SK-N-SH (cell line): ENCODE results near the gene ZDHHC11B. TPM values are rescaled to one million over a fixed set of nuclear protein-coding genes. Genes with fewer than 3 reads are reported as not detected.

Experiments
- CTCF ChIA-PET: fragments of 300-600, 350-600 bp; formaldehyde crosslinking; extraction: SDS; loops from one replicate; lab custom pipeline; 2021; lab: Yijun Ruan, JAX
- POLR2A ChIA-PET: fragments of 350-600 bp; sonication (Branson Sonifier 250); formaldehyde crosslinking; extraction: SDS; loops from one replicate; lab custom pipeline; 2020; ENCODE audit warnings: antibody characterized with exemption, inconsistent platforms; lab: Yijun Ruan, JAX
- DNase-seq: peaks from one replicate; pipeline ENCODE4 v3.0.0; 2012
- H2AFZ ChIP-seq: fragments of 200-600 bp; sonication (generic); 2 replicates; pipeline ENCODE4 v1.8.1; 2016; ENCODE audit warnings: antibody characterized with exemption, mild to moderate bottlenecking, low read depth
- H3F3A ChIP-seq: fragments of 200-600 bp; sonication (generic); replicated peaks from 2 replicates; pipeline ENCODE3; 2016; ENCODE audit warnings: antibody characterized with exemption, mild to moderate bottlenecking; ENCODE audit not compliant: insufficient read depth
- H3K27ac ChIP-seq, 2 experiments: fragments of 200-500 bp in 1 of 2; fragments of 200-600 bp in 1 of 2; sonication (Bioruptor generic) in 1 of 2; sonication (generic), shearing (Covaris generic) in 1 of 2; 2 replicates each; pipeline versions ENCODE4 v1.5.1 to v1.6.1; 2014 to 2016; ENCODE audit warnings: low read depth in 2 of 2, inconsistent platforms in 1 of 2, low read length in 1 of 2, mild to moderate bottlenecking in 1 of 2, mixed read lengths in 1 of 2
- H3K27me3 ChIP-seq: fragments of 200-600 bp; sonication (generic), shearing (Covaris generic); 2 replicates; pipeline ENCODE4 v1.6.1; 2016; ENCODE audit warnings: mixed run types; ENCODE audit not compliant: insufficient read depth
- H3K36me3 ChIP-seq, 2 experiments: fragments of 200-500 bp in 1 of 2; fragments of 200-600 bp in 1 of 2; sonication (Bioruptor generic) in 1 of 2; sonication (generic) in 1 of 2; replicated peaks in 1 of 2; 2 replicates each; pipeline versions ENCODE3 to v1.5.1; 2014 to 2016; ENCODE audit warnings: low read length in 1 of 2, mild to moderate bottlenecking in 1 of 2; ENCODE audit not compliant: insufficient read depth in 2 of 2, control insufficient read depth in 1 of 2
- H3K4me1 ChIP-seq, 2 experiments: fragments of 200-500 bp in 1 of 2; fragments of 200-600 bp in 1 of 2; sonication (Bioruptor generic) in 1 of 2; sonication (generic), shearing (Covaris generic) in 1 of 2; 2 replicates each; pipeline versions ENCODE4 v1.5.1 to v1.6.1; 2014 to 2016; ENCODE audit warnings: low read depth in 1 of 2, low read length in 1 of 2, mixed run types in 1 of 2; ENCODE audit not compliant: insufficient read depth in 2 of 2, control insufficient read depth in 1 of 2
- H3K4me2 ChIP-seq: fragments of 200-600 bp; sonication (generic), shearing (Covaris generic); 2 replicates; pipeline ENCODE4 v1.6.1; 2017; ENCODE audit warnings: mixed run types
- H3K4me3 ChIP-seq, 2 experiments: fragments of 200-500 bp in 1 of 2; fragments of 200-600 bp in 1 of 2; sonication (Bioruptor generic) in 1 of 2; sonication (generic), shearing (Covaris generic) in 1 of 2; 2 replicates each; pipeline versions ENCODE4 v1.5.1 to v1.8.1; 2014 to 2016; ENCODE audit warnings: low read depth in 2 of 2, inconsistent platforms in 1 of 2, low read length in 1 of 2, mild to moderate bottlenecking in 1 of 2, mixed read lengths in 1 of 2, moderate library complexity in 1 of 2
- H3K79me2 ChIP-seq: fragments of 200-600 bp; sonication (generic); 2 replicates; pipeline ENCODE4 v1.8.1; 2017; ENCODE audit warnings: mild to moderate bottlenecking; ENCODE audit not compliant: insufficient read depth
- H3K9ac ChIP-seq: fragments of 200-600 bp; sonication (generic); 2 replicates; pipeline ENCODE4 v1.6.1; 2017; ENCODE audit warnings: mixed run types
- H3K9me2 ChIP-seq: fragments of 200-600 bp; sonication (generic); 2 replicates; pipeline ENCODE4 v1.6.1; 2017; ENCODE audit warnings: mixed run types
- H3K9me3 ChIP-seq: fragments of 200-600 bp; sonication (generic); 2 replicates; pipeline ENCODE4 v1.6.1; 2017; ENCODE audit warnings: mixed run types, mild to moderate bottlenecking, moderate library complexity
- H4K20me1 ChIP-seq: fragments of 200-600 bp; sonication (generic); 2 replicates; pipeline ENCODE4 v1.6.1; 2017; ENCODE audit warnings: mild to moderate bottlenecking, mixed run types; ENCODE audit not compliant: insufficient read depth
- ELF1 ChIP-seq: IDR thresholded peaks from 2 replicates; pipeline ENCODE4 v1.4.0; 2012
- EZH2phosphoT487 ChIP-seq: fragments of 200-600 bp; sonication (generic); IDR thresholded peaks from 2 replicates; pipeline ENCODE4 v1.6.1; 2017; ENCODE audit warnings: low read depth, mixed run types, mild to moderate bottlenecking, antibody characterized with exemption, moderate library complexity, borderline replicate concordance
- FOSL2 ChIP-seq: IDR thresholded peaks from 2 replicates; pipeline ENCODE4 v1.4.0; 2012; ENCODE audit warnings: low read depth, mild to moderate bottlenecking, moderate library complexity, borderline replicate concordance
- FOXM1 ChIP-seq: IDR thresholded peaks from 2 replicates; pipeline ENCODE4 v1.4.0; 2012; ENCODE audit warnings: low read depth, mild to moderate bottlenecking
- JUND ChIP-seq: IDR thresholded peaks from 2 replicates; pipeline ENCODE4 v1.4.0; 2012
- MXI1 ChIP-seq: IDR thresholded peaks from 2 replicates; pipeline ENCODE4 v1.6.1; 2012; ENCODE audit warnings: mild to moderate bottlenecking, low read depth, low read length, improper control_type of control experiment
- POLR2AphosphoS5 ChIP-seq: IDR thresholded peaks from 2 replicates; pipeline ENCODE4 v1.6.1; 2012; ENCODE audit warnings: low read depth, low read length
- RXRA ChIP-seq: IDR thresholded peaks from 2 replicates; pipeline ENCODE4 v1.4.0; 2012; ENCODE audit warnings: low read depth, mild to moderate bottlenecking, borderline replicate concordance
- TAF1 ChIP-seq: IDR thresholded peaks from 2 replicates; pipeline ENCODE4 v1.6.1; 2012; ENCODE audit warnings: low read depth, mild to moderate bottlenecking, low read length, moderate library complexity, borderline replicate concordance
- WGBS: methylation state at CpG from one replicate; pipeline ENCODE4 v1.1.6; 2017; ENCODE audit warnings: low lambda C conversion rate; 5-methylcytosine and 5-hydroxymethylcytosine counted together
- polyA plus RNA-seq, 3 experiments: library from polyadenylated mRNA; depleted of rRNA; stranded (reverse); fragments of >200 nt; gene quantifications; 2 replicates each; pipeline ENCODE4 v1.2.3, GENCODE V29; 2012
- TF ChIP-seq, protein P1 (sequence below): IDR thresholded peaks from 2 replicates; pipeline ENCODE4 v1.4.0; 2012; ENCODE audit warnings: low read depth, borderline replicate concordance
- TF ChIP-seq, protein P2 (sequence below): fragments of 200-600 bp; sonication (generic); IDR thresholded peaks from 2 replicates; pipeline ENCODE4 v1.6.1; 2017; ENCODE audit warnings: antibody characterized with exemption, mild to moderate bottlenecking, moderate library complexity

ZDHHC11B gene
- polyA plus RNA-seq, 1 of the 3 experiments (the other 2 are of a cell fraction): not detected

DNA sequence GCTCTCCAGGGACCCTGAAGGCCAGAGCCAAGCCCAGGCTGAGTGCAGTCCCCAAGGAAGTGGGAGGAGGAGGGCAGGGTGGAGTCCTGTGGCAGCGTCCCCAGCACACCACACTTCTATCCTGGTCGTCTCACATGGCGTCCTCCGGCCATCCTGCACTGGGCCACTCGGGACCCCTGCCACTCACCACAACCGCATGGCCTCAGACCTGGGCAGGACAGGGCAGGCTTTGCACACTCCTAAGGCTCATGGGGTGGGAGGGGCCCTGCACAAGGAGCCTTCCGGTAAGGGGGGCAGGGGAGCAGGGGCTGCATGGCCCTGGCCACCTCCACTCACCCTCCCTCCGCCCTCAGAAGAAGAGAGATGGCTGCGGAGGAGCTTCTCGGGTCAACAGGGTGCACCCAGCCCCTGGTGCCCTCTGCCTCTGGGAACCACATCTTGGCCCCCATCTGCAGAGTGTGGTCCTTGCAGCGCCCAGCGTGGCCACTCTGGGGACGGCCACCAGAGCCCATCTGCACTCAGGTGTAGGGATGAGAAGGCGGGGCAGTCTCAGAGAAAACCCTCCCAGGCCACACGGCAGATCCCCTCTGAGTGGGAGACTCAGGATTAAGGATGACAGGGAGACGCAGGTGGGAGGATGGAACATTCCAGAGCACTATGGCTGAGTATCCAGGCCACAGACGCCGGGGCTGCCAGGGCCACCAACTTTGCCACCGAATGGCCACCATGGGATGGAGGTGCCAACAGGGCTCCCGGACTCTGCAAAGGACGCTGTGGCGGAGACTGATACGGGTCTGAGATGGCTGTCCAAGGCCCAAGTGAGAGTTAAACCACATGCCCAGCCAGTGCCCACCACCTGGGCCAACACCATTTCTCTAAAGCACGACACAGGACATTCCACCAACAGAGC lies 99.0 kb downstream of the ZDHHC11B start:
- CTCF ChIA-PET: no interaction called here
- H3F3A ChIP-seq: no peaks in the 10 kb centered on the region
- TF ChIP-seq, protein P1, sequence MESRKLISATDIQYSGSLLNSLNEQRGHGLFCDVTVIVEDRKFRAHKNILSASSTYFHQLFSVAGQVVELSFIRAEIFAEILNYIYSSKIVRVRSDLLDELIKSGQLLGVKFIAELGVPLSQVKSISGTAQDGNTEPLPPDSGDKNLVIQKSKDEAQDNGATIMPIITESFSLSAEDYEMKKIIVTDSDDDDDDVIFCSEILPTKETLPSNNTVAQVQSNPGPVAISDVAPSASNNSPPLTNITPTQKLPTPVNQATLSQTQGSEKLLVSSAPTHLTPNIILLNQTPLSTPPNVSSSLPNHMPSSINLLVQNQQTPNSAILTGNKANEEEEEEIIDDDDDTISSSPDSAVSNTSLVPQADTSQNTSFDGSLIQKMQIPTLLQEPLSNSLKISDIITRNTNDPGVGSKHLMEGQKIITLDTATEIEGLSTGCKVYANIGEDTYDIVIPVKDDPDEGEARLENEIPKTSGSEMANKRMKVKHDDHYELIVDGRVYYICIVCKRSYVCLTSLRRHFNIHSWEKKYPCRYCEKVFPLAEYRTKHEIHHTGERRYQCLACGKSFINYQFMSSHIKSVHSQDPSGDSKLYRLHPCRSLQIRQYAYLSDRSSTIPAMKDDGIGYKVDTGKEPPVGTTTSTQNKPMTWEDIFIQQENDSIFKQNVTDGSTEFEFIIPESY: no peak
- TF ChIP-seq RXRA (no peak), EZH2phosphoT487 (no peak), FOXM1 (no peak), TAF1 (no peak), JUND (no peak), MXI1 (no peak), ELF1 (no peak)
- TF ChIP-seq, protein P2, sequence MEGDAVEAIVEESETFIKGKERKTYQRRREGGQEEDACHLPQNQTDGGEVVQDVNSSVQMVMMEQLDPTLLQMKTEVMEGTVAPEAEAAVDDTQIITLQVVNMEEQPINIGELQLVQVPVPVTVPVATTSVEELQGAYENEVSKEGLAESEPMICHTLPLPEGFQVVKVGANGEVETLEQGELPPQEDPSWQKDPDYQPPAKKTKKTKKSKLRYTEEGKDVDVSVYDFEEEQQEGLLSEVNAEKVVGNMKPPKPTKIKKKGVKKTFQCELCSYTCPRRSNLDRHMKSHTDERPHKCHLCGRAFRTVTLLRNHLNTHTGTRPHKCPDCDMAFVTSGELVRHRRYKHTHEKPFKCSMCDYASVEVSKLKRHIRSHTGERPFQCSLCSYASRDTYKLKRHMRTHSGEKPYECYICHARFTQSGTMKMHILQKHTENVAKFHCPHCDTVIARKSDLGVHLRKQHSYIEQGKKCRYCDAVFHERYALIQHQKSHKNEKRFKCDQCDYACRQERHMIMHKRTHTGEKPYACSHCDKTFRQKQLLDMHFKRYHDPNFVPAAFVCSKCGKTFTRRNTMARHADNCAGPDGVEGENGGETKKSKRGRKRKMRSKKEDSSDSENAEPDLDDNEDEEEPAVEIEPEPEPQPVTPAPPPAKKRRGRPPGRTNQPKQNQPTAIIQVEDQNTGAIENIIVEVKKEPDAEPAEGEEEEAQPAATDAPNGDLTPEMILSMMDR: no peak
- TF ChIP-seq, all 33 proteins: peak for 0
- no peak overlapping the region for H3K27ac ChIP-seq
- H3K9ac ChIP-seq: no peak overlapping the region
- POLR2A ChIA-PET: no interaction called here
- no peaks in the 10 kb centered on the region for H3K27me3 ChIP-seq
- no peak overlapping the region for H2AFZ ChIP-seq
- no peak overlapping the region for H3K4me3 ChIP-seq
- no peaks in the 10 kb centered on the region for H4K20me1 ChIP-seq
- no peaks in the 10 kb centered on the region for H3K79me2 ChIP-seq
- H3K9me3 ChIP-seq: no peaks in the 10 kb centered on the region
- DNase-seq: peak; percentile 21
- no peaks in the 10 kb centered on the region for H3K4me1 ChIP-seq
- H3K36me3 ChIP-seq: no peaks in the 10 kb centered on the region
- no peaks in the 10 kb centered on the region for H3K9me2 ChIP-seq
- H3K4me2 ChIP-seq: no peak overlapping the region
- 61% methylated on average over 8 of the region's 24 CpGs for WGBS

DNA sequence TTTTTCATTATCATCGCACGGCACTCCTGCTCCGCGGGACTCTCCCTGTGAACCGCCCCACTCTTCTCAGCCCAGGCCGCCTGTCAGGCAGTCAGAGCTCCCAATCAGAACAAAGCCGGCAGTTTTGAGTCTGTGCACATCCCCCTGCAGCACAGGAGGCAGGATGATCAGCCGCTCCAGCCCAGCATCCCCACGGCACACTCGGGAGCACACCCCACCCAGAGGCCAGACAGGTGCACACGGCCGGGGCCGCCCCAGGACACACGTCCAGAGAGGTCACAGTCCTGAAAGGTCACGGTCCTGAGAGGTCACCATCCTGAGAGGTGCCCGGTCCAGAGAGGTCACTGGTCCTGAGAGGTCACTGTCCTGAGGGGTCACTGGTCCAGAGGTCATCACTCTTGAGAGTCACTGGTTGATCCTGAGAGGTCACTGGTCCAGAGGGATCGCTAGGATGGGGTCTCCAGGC lies 99.7 kb downstream of the ZDHHC11B start:
- 59% methylated on average over 12 of the region's 17 CpGs for WGBS
- Histone ChIP-seq H3K4me2 (no peak overlapping the region), H3K9ac (no peak overlapping the region), H2AFZ (no peak overlapping the region), H3K27me3 (no peaks in the 10 kb centered on the region), H3K36me3 (no peaks in the 10 kb centered on the region), H3K9me2 (no peaks in the 10 kb centered on the region), H3F3A (no peaks in the 10 kb centered on the region), H3K4me3 (no peak overlapping the region), H3K9me3 (no peaks in the 10 kb centered on the region), H3K27ac (no peak overlapping the region), H4K20me1 (no peaks in the 10 kb centered on the region), H3K4me1 (no peaks in the 10 kb centered on the region), H3K79me2 (no peaks in the 10 kb centered on the region)
- no peak for DNase-seq
- POLR2A ChIA-PET: no interaction called here
- TF ChIP-seq JUND: no peak
- TF ChIP-seq POLR2AphosphoS5: no peak
- no peak for TF ChIP-seq FOSL2
- CTCF ChIA-PET: no interaction called here
